Ishikawa (cell line): ENCODE data around the gene TMEM108.

Experiments
- CEBPB ChIP-seq: IDR thresholded peaks from 2 replicates; pipeline ENCODE4 v1.6.1; 2012
- CREB1 ChIP-seq: IDR thresholded peaks from 2 replicates; pipeline ENCODE4 v1.6.1; 2012; ENCODE audit warnings: low read depth
- EGR1 ChIP-seq: IDR thresholded peaks from 2 replicates; pipeline ENCODE4 v1.6.1; 2012
- EP300 ChIP-seq: IDR thresholded peaks from 2 replicates; pipeline ENCODE4 v1.6.1; 2012; ENCODE audit warnings: borderline replicate concordance
- FOXM1 ChIP-seq: IDR thresholded peaks from 2 replicates; pipeline ENCODE4 v1.6.1; 2012; ENCODE audit warnings: low read depth, borderline replicate concordance
- MAX ChIP-seq: IDR thresholded peaks from 2 replicates; pipeline ENCODE4 v1.6.1; 2012
- NFIC ChIP-seq: IDR thresholded peaks from 2 replicates; pipeline ENCODE4 v1.6.1; 2012
- RAD21 ChIP-seq: IDR thresholded peaks from 2 replicates; pipeline ENCODE4 v1.6.1; 2012; ENCODE audit warnings: low read depth
- REST ChIP-seq: IDR thresholded peaks from 2 replicates; pipeline ENCODE4 v1.6.1; 2012; ENCODE audit warnings: low read depth, mild to moderate bottlenecking
- TAF1 ChIP-seq: IDR thresholded peaks from 2 replicates; pipeline ENCODE4 v1.6.1; 2012; ENCODE audit warnings: low read depth, mild to moderate bottlenecking
- TCF12 ChIP-seq: IDR thresholded peaks from 2 replicates; pipeline ENCODE4 v1.6.1; 2012; ENCODE audit warnings: low read depth
- TEAD4 ChIP-seq: IDR thresholded peaks from 2 replicates; pipeline ENCODE4 v1.6.1; 2012
- USF1 ChIP-seq: IDR thresholded peaks from 2 replicates; pipeline ENCODE4 v1.6.1; 2012
- YY1 ChIP-seq: IDR thresholded peaks from 2 replicates; pipeline ENCODE4 v1.6.1; 2012; ENCODE audit warnings: low read depth
- ZBTB7A ChIP-seq: IDR thresholded peaks from 2 replicates; pipeline ENCODE4 v1.6.1; 2012; ENCODE audit warnings: low read depth

Gene TMEM108

GRCh38 chr3:133246773-133247172 lies 208.6 kb downstream of the TMEM108 start:
- TF ChIP-seq TCF12, result no peak
- TF ChIP-seq CREB1, result no peak

- no peak for TF ChIP-seq TCF12
- TF ChIP-seq YY1, result no peak
- no peak for TF ChIP-seq TEAD4
- no peak for TF ChIP-seq TAF1
- no peak for TF ChIP-seq EGR1
- TF ChIP-seq ZBTB7A, result no peak
- no peak for TF ChIP-seq USF1
- no peak for TF ChIP-seq MAX
- TF ChIP-seq CEBPB, result no peak
- no peak for TF ChIP-seq NFIC
- TF ChIP-seq REST, result no peak
- TF ChIP-seq FOXM1, result no peak
- no peak for TF ChIP-seq RAD21
Observed at GRCh38 chr3:133248389-133248788, 210.2 kb downstream of the TMEM108 start.

GRCh38 chr3:133249490-133249889 lies 211.3 kb downstream of the TMEM108 start:
- no peak for TF ChIP-seq ZBTB7A
- TF ChIP-seq RAD21, result no peak
- no peak for TF ChIP-seq YY1
- TF ChIP-seq MAX, result no peak
- no peak for TF ChIP-seq FOXM1
- no peak for TF ChIP-seq USF1
- no peak for TF ChIP-seq TCF12
- no peak for TF ChIP-seq NFIC

GRCh38 chr3:133254151-133254550 lies 216.0 kb downstream of the TMEM108 start:
- TF ChIP-seq CREB1 (no peak), REST (no peak), EGR1 (no peak), TAF1 (no peak)

GRCh38 chr3:133254716-133255115 lies 216.5 kb downstream of the TMEM108 start:
- TF ChIP-seq TEAD4, result no peak
- TF ChIP-seq USF1, result no peak
- no peak for TF ChIP-seq EP300
- no peak for TF ChIP-seq REST
- no peak for TF ChIP-seq RAD21
- TF ChIP-seq MAX, result no peak
- TF ChIP-seq NFIC, result no peak
